Tongue (tissue), 2 donors: ENCODE measurements around the gene PSME2. TPM values are rescaled to one million over a fixed set of nuclear protein-coding genes. Genes with fewer than 3 reads are reported as not detected.
A peak's percentile ranks its signal among the peaks of the same experiment; 100 is the strongest.

ENCODE experiments used
- DNase-seq: peaks from one replicate; pipeline ENCODE4 v3.0.0-alpha.2; 2015
- total RNA-seq: library from RNA; depleted of rRNA; stranded (reverse); fragments of >200 nt; gene quantifications from one replicate; pipeline ENCODE4 v1.2.3, GENCODE V29; 2014

PSME2 gene
- 35.5 TPM for total RNA-seq

GRCh38 chr14:24146453-24146977 is at the start of gene PSME2:
PSME2 (minus strand) TSS chr14:24146610; CDS start chr14:24146581, 29 bp downstream.
- DNase-seq, result peak; percentile 98

- peak; percentile 93 for DNase-seq
These were observed 49.0 kb upstream of the PSME2 start, which contains the start of gene TM9SF1 for GRCh38 chr14:24195186-24196070. TM9SF1 (minus strand) TSS chr14:24195441; CDS start chr14:24195019, 422 bp downstream.

GRCh38 chr14:24194873-24195185 is 48.4 kb upstream of the PSME2 start:
- DNase-seq, result no peak

GRCh38 chr14:24194186-24194872 is 47.9 kb upstream of the PSME2 start:
- no peak for DNase-seq

GRCh38 chr14:24192933-24193332 is 46.5 kb upstream of the PSME2 start:
- DNase-seq, result no peak

GRCh38 chr14:24190416-24190815 is 44.0 kb upstream of the PSME2 start:
- DNase-seq, result no peak

- no peak for DNase-seq
These were observed 43.0 kb upstream of the PSME2 start for GRCh38 chr14:24189460-24189859.

- DNase-seq, result no peak
These were observed 42.6 kb upstream of the PSME2 start for GRCh38 chr14:24189059-24189375.

GRCh38 chr14:24188251-24189058 is 42.0 kb upstream of the PSME2 start, which contains the start of gene IPO4:
IPO4 (minus strand) TSS chr14:24188816; CDS start chr14:24188787, 29 bp downstream.
- peak; percentile 98 for DNase-seq

- no peak for DNase-seq
These were observed 41.1 kb upstream of the PSME2 start for GRCh38 chr14:24187539-24187915.

GRCh38 chr14:24186831-24187538 is 40.6 kb upstream of the PSME2 start:
- no peak for DNase-seq

GRCh38 chr14:24185741-24186140 is 39.3 kb upstream of the PSME2 start:
- no peak for DNase-seq

- DNase-seq, result no peak
These were observed 38.6 kb upstream of the PSME2 start for GRCh38 chr14:24185026-24185425.

GRCh38 chr14:24184104-24184970 is 37.9 kb upstream of the PSME2 start:
- no peak for DNase-seq

- no peak for DNase-seq
These were observed 36.6 kb upstream of the PSME2 start for GRCh38 chr14:24183014-24183481.

- no peak for DNase-seq
These were observed 35.9 kb upstream of the PSME2 start for GRCh38 chr14:24182110-24182882.

GRCh38 chr14:24181371-24182077 is 35.1 kb upstream of the PSME2 start:
- DNase-seq, result no peak

- DNase-seq, result peak; percentile 13
These were observed 33.8 kb upstream of the PSME2 start for GRCh38 chr14:24179961-24180796.
